ENCODE data around the gene GSTM4. TPM values are rescaled to one million over a fixed set of nuclear protein-coding genes. Genes with fewer than 3 reads are reported as not detected.
A peak's percentile ranks its signal among the peaks of the same experiment; 100 is the strongest.

GSTM4 gene
- total RNA-seq, 2 donors from 2014 or later = 16.2 to 20.1 TPM

GRCh38 chr1:109621379-109622136 lies 34.3 kb upstream of the GSTM4 start:
- Mint-ChIP-seq H3K27ac (peak overlapping the region; percentile 99), H3K4me3 (peak overlapping the region; percentile 97), H3K9me3 (no peaks in the 10 kb centered on the region), H3K27me3 (no peaks in the 10 kb centered on the region), H3K36me3 (ENCODE audit: low read depth) (peaks cover 43% of the 10 kb centered on the region), H3K4me1 (peaks cover 34% of the 10 kb centered on the region)
- peak; percentile 7 for ATAC-seq (replicated peaks)

- H3K9me3 Mint-ChIP-seq = no peaks in the 10 kb centered on the region
- H3K36me3 Mint-ChIP-seq (ENCODE audit: low read depth) = peaks cover 48% of the 10 kb centered on the region
- ATAC-seq (replicated peaks) = no peak
- peaks cover 27% of the 10 kb centered on the region for H3K4me1 Mint-ChIP-seq
- H3K27ac Mint-ChIP-seq = peak overlapping the region; percentile 99
- peak overlapping the region; percentile 97 for H3K4me3 Mint-ChIP-seq
- no peaks in the 10 kb centered on the region for H3K27me3 Mint-ChIP-seq
Measured at GRCh38 chr1:109622137-109622892, 33.6 kb upstream of the GSTM4 start.

- H3K4me1 Mint-ChIP-seq = peaks cover 24% of the 10 kb centered on the region
- no peaks in the 10 kb centered on the region for H3K9me3 Mint-ChIP-seq
- peak overlapping the region; percentile 99 for H3K27ac Mint-ChIP-seq
- no peaks in the 10 kb centered on the region for H3K27me3 Mint-ChIP-seq
- peak overlapping the region; percentile 97 for H3K4me3 Mint-ChIP-seq
- H3K36me3 Mint-ChIP-seq (ENCODE audit: low read depth) = peaks cover 54% of the 10 kb centered on the region
- ATAC-seq (replicated peaks) = no peak
Measured at GRCh38 chr1:109622895-109623294, 33.0 kb upstream of the GSTM4 start.

- peaks cover 62% of the 10 kb centered on the region for H3K36me3 Mint-ChIP-seq (ENCODE audit: low read depth)
- ATAC-seq (replicated peaks) = no peak
- H3K9me3 Mint-ChIP-seq = no peaks in the 10 kb centered on the region
- H3K27ac Mint-ChIP-seq = peak overlapping the region; percentile 99
- H3K4me1 Mint-ChIP-seq = peaks cover 19% of the 10 kb centered on the region
- H3K4me3 Mint-ChIP-seq = peak overlapping the region; percentile 97
- H3K27me3 Mint-ChIP-seq = no peaks in the 10 kb centered on the region
Measured at GRCh38 chr1:109623601-109624161, 32.2 kb upstream of the GSTM4 start.

- Mint-ChIP-seq H3K27ac (peak overlapping the region; percentile 99), H3K36me3 (ENCODE audit: low read depth) (peaks cover 65% of the 10 kb centered on the region), H3K4me3 (peak overlapping the region; percentile 97), H3K4me1 (peaks cover 13% of the 10 kb centered on the region), H3K27me3 (no peaks in the 10 kb centered on the region), H3K9me3 (no peaks in the 10 kb centered on the region)
- no peak for ATAC-seq (replicated peaks)
Measured at GRCh38 chr1:109624201-109625010, 31.5 kb upstream of the GSTM4 start.

GRCh38 chr1:109625176-109625575 lies 30.7 kb upstream of the GSTM4 start:
- Mint-ChIP-seq H3K4me1 (peaks cover 16% of the 10 kb centered on the region), H3K27me3 (no peaks in the 10 kb centered on the region), H3K27ac (peak overlapping the region; percentile 74), H3K4me3 (no peak overlapping the region), H3K9me3 (no peaks in the 10 kb centered on the region), H3K36me3 (ENCODE audit: low read depth) (peaks cover 65% of the 10 kb centered on the region)
- no peak for ATAC-seq (replicated peaks)

GRCh38 chr1:109625601-109626560 lies 30.0 kb upstream of the GSTM4 start:
- Mint-ChIP-seq H3K9me3 (no peaks in the 10 kb centered on the region), H3K36me3 (ENCODE audit: low read depth) (peaks cover 60% of the 10 kb centered on the region), H3K4me1 (peaks cover 16% of the 10 kb centered on the region), H3K27me3 (no peaks in the 10 kb centered on the region), H3K4me3 (no peak overlapping the region), H3K27ac (peak overlapping the region; percentile 74)
- ATAC-seq (replicated peaks) = no peak

- Mint-ChIP-seq H3K27ac (no peak overlapping the region), H3K4me1 (peaks cover 12% of the 10 kb centered on the region), H3K4me3 (no peak overlapping the region), H3K36me3 (ENCODE audit: low read depth) (peaks cover 62% of the 10 kb centered on the region), H3K9me3 (no peaks in the 10 kb centered on the region), H3K27me3 (no peaks in the 10 kb centered on the region)
- no peak for ATAC-seq (replicated peaks)
Measured at GRCh38 chr1:109626682-109627408, 29.1 kb upstream of the GSTM4 start.

- Mint-ChIP-seq H3K4me1 (peaks cover 7% of the 10 kb centered on the region), H3K36me3 (ENCODE audit: low read depth) (peaks cover 62% of the 10 kb centered on the region), H3K9me3 (no peaks in the 10 kb centered on the region), H3K4me3 (no peak overlapping the region), H3K27me3 (no peaks in the 10 kb centered on the region), H3K27ac (no peak overlapping the region)
- ATAC-seq (replicated peaks) = no peak
Measured at GRCh38 chr1:109627692-109628399, 28.1 kb upstream of the GSTM4 start.

- H3K27me3 Mint-ChIP-seq = no peaks in the 10 kb centered on the region
- H3K4me1 Mint-ChIP-seq = peaks cover 4% of the 10 kb centered on the region
- peak; percentile 45 for ATAC-seq (replicated peaks)
- no peak overlapping the region for H3K27ac Mint-ChIP-seq
- H3K4me3 Mint-ChIP-seq = no peak overlapping the region
- H3K9me3 Mint-ChIP-seq = no peaks in the 10 kb centered on the region
- H3K36me3 Mint-ChIP-seq (ENCODE audit: low read depth) = peaks cover 62% of the 10 kb centered on the region
Measured at GRCh38 chr1:109628540-109629321, 27.2 kb upstream of the GSTM4 start.

GRCh38 chr1:109629372-109630030 lies 26.4 kb upstream of the GSTM4 start:
- peaks cover 7% of the 10 kb centered on the region for H3K4me1 Mint-ChIP-seq

More at GRCh38 chr1:109629372-109630030, 26.4 kb upstream of the GSTM4 start:
- no peak for ATAC-seq (replicated peaks)
- no peak overlapping the region for H3K4me3 Mint-ChIP-seq
- peaks cover 62% of the 10 kb centered on the region for H3K36me3 Mint-ChIP-seq (ENCODE audit: low read depth)
- H3K27ac Mint-ChIP-seq = no peak overlapping the region
- H3K27me3 Mint-ChIP-seq = no peaks in the 10 kb centered on the region
- H3K9me3 Mint-ChIP-seq = no peaks in the 10 kb centered on the region

Data from activated T-helper 17 cell treated with anti-CD3 and anti-CD28 coated beads, Interleukin-2, amount 50 U/mL, for 72 hours (primary cell).